Measurements from ENCODE around the gene HSF5.

DNA sequence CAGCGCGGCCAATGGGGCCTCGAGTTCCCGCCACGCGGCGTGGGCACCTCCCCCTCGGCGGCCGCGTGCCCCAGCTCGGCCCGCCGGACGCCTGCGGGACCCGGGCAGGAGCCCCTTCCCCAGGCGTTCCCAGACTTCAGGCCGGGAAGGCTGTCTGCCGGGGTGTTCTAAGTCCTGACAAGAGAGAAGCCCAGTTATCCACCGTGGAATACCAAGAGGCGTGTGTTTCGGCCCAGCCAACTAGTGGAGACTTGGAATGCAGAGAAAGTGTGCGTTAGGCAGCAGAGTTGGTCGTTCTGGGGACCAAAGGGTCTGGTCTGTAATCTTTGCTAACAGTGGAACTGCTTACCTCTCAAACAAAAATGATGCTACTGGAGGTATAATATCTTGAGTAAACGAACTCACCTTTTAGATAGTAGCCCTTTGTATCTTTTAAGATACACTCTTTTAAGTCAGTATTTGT is 251 bp upstream of the HSF5 start:
- TF ChIP-seq, protein P1, sequence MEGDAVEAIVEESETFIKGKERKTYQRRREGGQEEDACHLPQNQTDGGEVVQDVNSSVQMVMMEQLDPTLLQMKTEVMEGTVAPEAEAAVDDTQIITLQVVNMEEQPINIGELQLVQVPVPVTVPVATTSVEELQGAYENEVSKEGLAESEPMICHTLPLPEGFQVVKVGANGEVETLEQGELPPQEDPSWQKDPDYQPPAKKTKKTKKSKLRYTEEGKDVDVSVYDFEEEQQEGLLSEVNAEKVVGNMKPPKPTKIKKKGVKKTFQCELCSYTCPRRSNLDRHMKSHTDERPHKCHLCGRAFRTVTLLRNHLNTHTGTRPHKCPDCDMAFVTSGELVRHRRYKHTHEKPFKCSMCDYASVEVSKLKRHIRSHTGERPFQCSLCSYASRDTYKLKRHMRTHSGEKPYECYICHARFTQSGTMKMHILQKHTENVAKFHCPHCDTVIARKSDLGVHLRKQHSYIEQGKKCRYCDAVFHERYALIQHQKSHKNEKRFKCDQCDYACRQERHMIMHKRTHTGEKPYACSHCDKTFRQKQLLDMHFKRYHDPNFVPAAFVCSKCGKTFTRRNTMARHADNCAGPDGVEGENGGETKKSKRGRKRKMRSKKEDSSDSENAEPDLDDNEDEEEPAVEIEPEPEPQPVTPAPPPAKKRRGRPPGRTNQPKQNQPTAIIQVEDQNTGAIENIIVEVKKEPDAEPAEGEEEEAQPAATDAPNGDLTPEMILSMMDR (IDR thresholded peaks at IDR 0.05) = no peak
- no peak for TF ChIP-seq EP300 (IDR thresholded peaks at IDR 0.05)
- no peak for TF ChIP-seq POLR2A (IDR thresholded peaks at IDR 0.05; ENCODE audit: low read depth)
- no peak for TF ChIP-seq POLR2AphosphoS5 (IDR thresholded peaks at IDR 0.05)

Measured in esophagus muscularis mucosa (tissue), 4 donors.